Neural crest cell (in vitro differentiated cells): ENCODE results near the gene ZNF649. TPM values are rescaled to one million over a fixed set of nuclear protein-coding genes. Genes with fewer than 3 reads are reported as not detected.
"Not testable (repeated sequence)": the region's sequence is repeated elsewhere in the genome, so short reads cannot be mapped to it uniquely, and the experiment has no call there.

Experiments
- DNase-seq: peaks from one replicate; pipeline ENCODE4 v3.0.0; 2021; ENCODE audit warnings: low read depth, mixed read lengths, low spot score
- H3K27ac Mint-ChIP-seq: one replicate; pipeline ENCODE4 v1.8.0; 2021; ENCODE audit warnings: mild to moderate bottlenecking, mixed read lengths; ENCODE audit not compliant: unreplicated experiment
- H3K27me3 Mint-ChIP-seq: 2 replicates; pipeline ENCODE4 v1.8.0; 2021; ENCODE audit warnings: low read depth, mild to moderate bottlenecking, mixed read lengths
- H3K36me3 Mint-ChIP-seq: 2 replicates; pipeline ENCODE4 v1.8.0; 2021; ENCODE audit warnings: low read depth, mild to moderate bottlenecking, mixed read lengths
- H3K4me1 Mint-ChIP-seq: 2 replicates; pipeline ENCODE4 v1.8.0; 2021; ENCODE audit warnings: mixed read lengths
- H3K4me3 Mint-ChIP-seq: one replicate; pipeline ENCODE4 v1.8.0; 2021; ENCODE audit warnings: mild to moderate bottlenecking, mixed read lengths
- H3K9me3 Mint-ChIP-seq: 2 replicates; pipeline ENCODE4 v1.8.0; 2021; ENCODE audit warnings: mixed read lengths
- CTCF ChIP-seq: fragments of 200-600 bp; sonication (generic); conservative IDR thresholded peaks from 2 replicates; pipeline ENCODE4 v1.5.0; 2021; ENCODE audit warnings: antibody characterized with exemption, mild to moderate bottlenecking
- total RNA-seq: library from RNA; stranded (reverse); gene quantifications from 2 replicates; pipeline ENCODE4 v1.2.1, GENCODE V29; 2021

Gene ZNF649
- total RNA-seq, 1 donor from 2014 or later, result 33.7 TPM

GRCh38 chr19:51919606-51920005 lies 14.8 kb upstream of the ZNF649 start:
- H3K9me3 Mint-ChIP-seq, result peaks cover 32% of the 10 kb centered on the region
- no peaks in the 10 kb centered on the region for H3K4me1 Mint-ChIP-seq
- peaks cover 2% of the 10 kb centered on the region for H3K27me3 Mint-ChIP-seq
- no peak for DNase-seq
- no peak overlapping the region for H3K27ac Mint-ChIP-seq
- TF ChIP-seq CTCF, result no peak
- peak overlapping the region; percentile 31 for H3K4me3 Mint-ChIP-seq
- H3K36me3 Mint-ChIP-seq, result peaks cover 25% of the 10 kb centered on the region

GRCh38 chr19:51916167-51916566 lies 11.3 kb upstream of the ZNF649 start:
- no peak for DNase-seq
- H3K4me1 Mint-ChIP-seq, result no peaks in the 10 kb centered on the region
- H3K4me3 Mint-ChIP-seq, result no peak overlapping the region
- TF ChIP-seq CTCF, result no peak
- peaks cover 35% of the 10 kb centered on the region for H3K9me3 Mint-ChIP-seq
- H3K36me3 Mint-ChIP-seq, result peaks cover 19% of the 10 kb centered on the region
- H3K27me3 Mint-ChIP-seq, result peaks cover 2% of the 10 kb centered on the region
- H3K27ac Mint-ChIP-seq, result no peak overlapping the region

GRCh38 chr19:51915324-51915867 lies 10.6 kb upstream of the ZNF649 start:
- peaks cover 31% of the 10 kb centered on the region for H3K9me3 Mint-ChIP-seq
- H3K4me1 Mint-ChIP-seq, result no peaks in the 10 kb centered on the region
- no peak overlapping the region for H3K4me3 Mint-ChIP-seq
- H3K36me3 Mint-ChIP-seq, result peaks cover 16% of the 10 kb centered on the region
- peaks cover 2% of the 10 kb centered on the region for H3K27me3 Mint-ChIP-seq
- DNase-seq, result no peak
- no peak for TF ChIP-seq CTCF
- H3K27ac Mint-ChIP-seq, result no peak overlapping the region

- H3K36me3 Mint-ChIP-seq, result peaks cover 18% of the 10 kb centered on the region
- not testable (repeated sequence) for H3K27ac Mint-ChIP-seq, H3K4me3 Mint-ChIP-seq, DNase-seq
- H3K27me3 Mint-ChIP-seq, result peaks cover 25% of the 10 kb centered on the region
- H3K4me1 Mint-ChIP-seq, result peaks cover 17% of the 10 kb centered on the region
- peaks cover 30% of the 10 kb centered on the region for H3K9me3 Mint-ChIP-seq
Measured at GRCh38 chr19:51907981-51908380, 3.2 kb upstream of the ZNF649 start.

- DNase-seq, H3K27ac Mint-ChIP-seq: not testable (repeated sequence)
- peaks cover 32% of the 10 kb centered on the region for H3K36me3 Mint-ChIP-seq
- peaks cover 25% of the 10 kb centered on the region for H3K27me3 Mint-ChIP-seq
- peaks cover 22% of the 10 kb centered on the region for H3K4me1 Mint-ChIP-seq
- H3K9me3 Mint-ChIP-seq, result peaks cover 27% of the 10 kb centered on the region
- peak overlapping the region; percentile 68 for H3K4me3 Mint-ChIP-seq
Measured at GRCh38 chr19:51906108-51906507, 1.3 kb upstream of the ZNF649 start.

- H3K4me1 Mint-ChIP-seq, result peaks cover 22% of the 10 kb centered on the region
- H3K36me3 Mint-ChIP-seq, result peaks cover 37% of the 10 kb centered on the region
- H3K27me3 Mint-ChIP-seq, result peaks cover 25% of the 10 kb centered on the region
- not testable (repeated sequence) for H3K27ac Mint-ChIP-seq, DNase-seq
- H3K4me3 Mint-ChIP-seq, result peak overlapping the region; percentile 68
- peaks cover 27% of the 10 kb centered on the region for H3K9me3 Mint-ChIP-seq
Measured at GRCh38 chr19:51905639-51906038, 822 bp upstream of the ZNF649 start.

GRCh38 chr19:51905206-51905605 lies 389 bp upstream of the ZNF649 start:
- peaks cover 41% of the 10 kb centered on the region for H3K36me3 Mint-ChIP-seq

More at GRCh38 chr19:51905206-51905605, 389 bp upstream of the ZNF649 start:
- Mint-ChIP-seq H3K4me3 (peak overlapping the region; percentile 98), H3K9me3 (peaks cover 28% of the 10 kb centered on the region), H3K27me3 (peaks cover 25% of the 10 kb centered on the region), H3K27ac (no peak overlapping the region), H3K4me1 (peaks cover 22% of the 10 kb centered on the region)
- no peak for TF ChIP-seq CTCF
- no peak for DNase-seq
